ENCODE results near the gene LDB2. TPM values are rescaled to one million over a fixed set of nuclear protein-coding genes. Genes with fewer than 3 reads are reported as not detected.

LDB2 gene
- total and polyA plus RNA-seq, 2 of the 8 experiments (the other 6 are each of a cell fraction or from before 2014, with no cell fraction given) = 57.0 to 140 TPM

GRCh38 chr4:16609170-16609758 lies 289.2 kb downstream of the LDB2 start (continued):
- TF ChIP-seq CHD7 (IDR thresholded peaks at IDR 0.05; ENCODE audit: insufficient replicate concordance, low read length) (no peak), POLR2A (IDR thresholded peaks at IDR 0.05; ENCODE audit: control extremely low read depth in 1 of 2, low read depth in 2 of 2, low read length in 2 of 2) (no peak), CREB1 (IDR thresholded peaks at IDR 0.05) (no peak), CHD2 (IDR thresholded peaks at IDR 0.05; ENCODE audit: low read length) (no peak), RBBP5 (IDR thresholded peaks at IDR 0.05; ENCODE audit: borderline replicate concordance, low read depth, low read length) (no peak), ATF3 (IDR thresholded peaks at IDR 0.05; ENCODE audit: insufficient read depth, low read depth, low read length) (no peak), BACH1 (IDR thresholded peaks at IDR 0.05; ENCODE audit: low read length) (no peak), RXRA (IDR thresholded peaks at IDR 0.05; ENCODE audit: insufficient read depth, low read depth, low read length) (no peak), SRF (IDR thresholded peaks at IDR 0.05; ENCODE audit: low read depth, low read length) (no peak)

All from H1 (cell line).